GM13977 (cell line): Measurements from ENCODE around the gene TMEM163.

Source experiments
- DNase-seq: peaks from one replicate; pipeline ENCODE4 v3.0.0; 2012; ENCODE audit warnings: low spot score
- in situ Hi-C: fragments of 300-500 bp; cut with MboI; formaldehyde crosslinking; loops from one replicate; pipeline ENCODE4 v1.12.0; 2022; ENCODE audit warnings: low sequenced_read_pairs, low pct_unique_long_range_greater_than_20kb, mixed read lengths, inconsistent platforms; ENCODE audit not compliant: unreplicated experiment
- TF ChIP-seq, protein P1 (sequence below): IDR thresholded peaks from 2 replicates; pipeline ENCODE4 v1.5.1; 2012; ENCODE audit warnings: mild to moderate bottlenecking, control low read depth; ENCODE audit not compliant: insufficient read depth; ENCODE audit errors: extremely low read depth, missing control alignments

The TMEM163 gene

DNA sequence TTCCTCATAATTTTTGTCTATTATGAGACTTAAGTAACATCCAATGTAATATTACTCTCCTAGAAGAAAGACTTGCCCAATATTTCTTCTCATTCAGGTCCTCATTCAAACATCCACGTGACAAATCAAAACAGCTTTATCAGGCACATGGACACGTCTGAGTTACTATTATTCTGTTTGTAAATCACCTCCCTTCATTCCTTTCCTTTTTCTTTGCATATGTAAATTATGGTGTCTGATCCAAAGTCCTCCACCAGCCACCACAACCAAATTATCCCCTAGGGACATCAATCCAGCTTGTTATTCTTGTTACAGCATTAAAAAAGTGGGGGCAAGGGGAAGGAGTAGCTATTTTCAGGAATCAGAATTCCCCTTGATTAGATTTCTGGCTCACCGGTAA, 7.1 kb downstream of the TMEM163 start:
- TF ChIP-seq, protein P1, sequence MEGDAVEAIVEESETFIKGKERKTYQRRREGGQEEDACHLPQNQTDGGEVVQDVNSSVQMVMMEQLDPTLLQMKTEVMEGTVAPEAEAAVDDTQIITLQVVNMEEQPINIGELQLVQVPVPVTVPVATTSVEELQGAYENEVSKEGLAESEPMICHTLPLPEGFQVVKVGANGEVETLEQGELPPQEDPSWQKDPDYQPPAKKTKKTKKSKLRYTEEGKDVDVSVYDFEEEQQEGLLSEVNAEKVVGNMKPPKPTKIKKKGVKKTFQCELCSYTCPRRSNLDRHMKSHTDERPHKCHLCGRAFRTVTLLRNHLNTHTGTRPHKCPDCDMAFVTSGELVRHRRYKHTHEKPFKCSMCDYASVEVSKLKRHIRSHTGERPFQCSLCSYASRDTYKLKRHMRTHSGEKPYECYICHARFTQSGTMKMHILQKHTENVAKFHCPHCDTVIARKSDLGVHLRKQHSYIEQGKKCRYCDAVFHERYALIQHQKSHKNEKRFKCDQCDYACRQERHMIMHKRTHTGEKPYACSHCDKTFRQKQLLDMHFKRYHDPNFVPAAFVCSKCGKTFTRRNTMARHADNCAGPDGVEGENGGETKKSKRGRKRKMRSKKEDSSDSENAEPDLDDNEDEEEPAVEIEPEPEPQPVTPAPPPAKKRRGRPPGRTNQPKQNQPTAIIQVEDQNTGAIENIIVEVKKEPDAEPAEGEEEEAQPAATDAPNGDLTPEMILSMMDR = no peak
- in situ Hi-C loops = no loop called here
- no peak for DNase-seq

DNA sequence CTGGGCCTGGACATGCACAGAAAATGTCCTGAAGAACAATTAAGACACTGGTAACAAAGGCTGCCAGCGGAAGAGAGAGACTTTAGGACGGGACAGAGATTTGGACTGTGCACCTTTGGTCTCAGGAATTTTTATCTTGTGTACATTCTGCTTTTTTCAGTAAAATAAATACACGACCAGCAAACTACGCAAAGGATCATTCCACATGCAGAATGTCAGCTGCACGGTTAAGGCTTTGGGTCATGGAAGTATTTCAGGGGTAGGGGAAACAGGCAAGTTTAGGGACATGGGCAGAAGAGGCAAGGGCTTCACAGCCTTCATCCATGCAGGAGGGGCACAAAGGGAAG, 11.5 kb downstream of the TMEM163 start:
- in situ Hi-C loops = no loop called here
- TF ChIP-seq, protein P1 = no peak
- DNase-seq = no peak

DNA sequence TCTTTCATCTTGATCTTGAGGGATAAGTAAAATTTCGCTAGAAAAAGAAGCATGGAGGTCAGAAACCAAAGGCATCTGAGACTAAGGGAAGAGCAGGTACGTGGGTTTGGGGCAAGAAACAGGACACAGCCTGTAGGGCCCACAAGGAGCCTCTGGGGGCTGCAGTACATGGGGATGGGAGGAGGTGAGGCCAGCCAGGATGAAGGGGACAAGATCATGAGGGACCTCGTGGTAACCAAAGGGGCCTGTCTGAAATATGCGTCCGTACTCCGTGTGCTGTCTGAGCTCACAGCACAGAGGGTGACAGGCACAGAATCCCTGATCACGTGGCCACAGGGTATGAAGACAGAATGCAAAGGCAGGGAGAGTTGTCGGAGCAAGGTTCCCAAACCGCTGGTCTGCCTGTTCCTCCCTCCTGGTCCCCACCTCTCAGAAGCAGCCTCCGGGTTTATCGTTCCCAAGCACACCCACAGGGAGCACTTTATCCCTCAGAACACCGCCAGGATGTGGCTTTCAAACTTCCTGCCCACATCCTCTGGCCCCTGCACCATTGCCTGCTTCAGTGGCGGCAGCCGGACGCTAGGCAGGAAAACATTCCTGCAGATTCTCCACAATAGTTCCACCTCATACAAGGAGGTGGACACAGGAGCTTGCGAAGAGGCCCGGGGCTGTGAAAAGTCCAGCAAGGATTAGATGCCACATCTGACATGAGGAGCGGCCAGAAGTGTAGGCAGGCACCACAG, 12.0 kb downstream of the TMEM163 start:
- DNase-seq = no peak
- TF ChIP-seq, protein P1 = no peak
- in situ Hi-C loops = no loop called here

DNA sequence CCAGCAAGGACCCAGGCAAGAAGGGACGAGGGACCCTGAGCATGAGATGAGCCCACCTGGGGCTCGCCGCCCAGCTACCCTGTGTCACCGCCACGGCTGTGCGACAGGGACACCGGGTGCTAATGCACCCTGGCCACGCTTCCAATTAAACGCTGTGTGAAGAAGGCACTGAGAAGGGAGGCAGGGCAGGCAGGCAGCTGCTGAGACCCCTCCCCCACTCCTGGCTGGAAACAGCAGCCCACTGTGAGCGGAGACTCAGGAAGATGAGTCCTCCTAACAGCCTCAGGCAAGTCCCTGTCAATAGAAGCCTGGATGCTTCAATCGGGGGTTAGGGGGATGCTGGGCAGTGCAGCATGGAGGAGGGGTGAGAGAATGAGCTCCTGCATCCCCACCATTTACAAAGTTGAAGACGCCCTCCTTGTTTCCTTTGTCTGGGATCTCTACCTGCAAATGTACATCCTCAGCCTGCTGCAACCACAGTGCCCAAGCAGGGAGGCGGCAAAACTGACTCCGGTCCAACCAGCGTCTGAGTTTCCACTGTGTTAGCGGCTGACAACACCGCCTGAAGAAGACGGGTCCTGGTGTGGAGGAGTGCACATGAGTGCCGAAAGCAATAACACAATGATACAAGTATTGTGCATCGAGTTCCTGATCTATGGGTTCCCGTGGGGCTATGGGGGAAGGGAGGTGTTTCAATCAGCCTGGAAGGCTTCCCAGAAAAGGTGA, 12.8 kb downstream of the TMEM163 start:
- in situ Hi-C loops = no loop called here
- no peak for DNase-seq
- TF ChIP-seq, protein P1 = no peak

DNA sequence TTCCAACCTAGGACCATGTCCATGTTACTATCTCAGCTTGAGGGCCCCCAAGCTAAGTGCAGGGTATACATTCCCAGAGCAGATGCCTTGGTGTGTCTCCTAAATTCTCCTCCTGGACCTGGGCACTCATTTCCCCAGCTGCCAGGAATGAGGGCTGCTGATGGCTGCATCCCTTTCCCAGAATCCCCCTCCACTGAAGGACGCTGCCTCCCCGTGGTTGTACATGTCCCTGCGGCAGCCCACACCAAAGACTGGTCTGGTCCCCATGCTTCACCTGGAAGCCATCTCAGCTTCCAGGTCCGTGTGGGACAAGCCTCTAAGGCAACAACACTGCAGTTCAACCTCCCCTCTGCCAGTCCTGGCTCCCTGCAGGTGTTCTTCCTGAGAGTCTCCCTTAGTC, 14.6 kb downstream of the TMEM163 start:
- in situ Hi-C loops = no loop called here
- no peak for DNase-seq
- TF ChIP-seq, protein P1 = peak; percentile 14

DNA sequence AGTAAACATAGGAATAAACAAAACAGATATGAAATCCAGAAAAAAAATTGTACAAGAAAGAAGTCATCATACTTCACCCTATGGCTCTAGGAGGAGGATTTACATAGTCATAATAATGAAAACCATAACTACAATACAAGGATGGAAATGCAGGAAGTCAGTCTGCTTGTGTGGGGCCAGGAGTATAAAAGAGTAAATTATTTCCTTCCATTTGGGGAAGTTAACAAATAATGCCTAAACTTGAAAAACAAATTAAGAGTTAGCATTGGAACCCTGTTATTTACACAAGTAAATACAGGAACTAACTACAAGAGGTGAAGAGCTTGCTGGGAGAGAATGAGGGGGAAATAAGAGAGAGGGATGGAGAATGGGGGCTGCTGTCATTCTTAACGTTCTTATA, 15.4 kb downstream of the TMEM163 start:
- in situ Hi-C loops = no loop called here
- DNase-seq = no peak
- TF ChIP-seq, protein P1 = no peak
